ENCODE results near the gene MCC. TPM values are rescaled to one million over a fixed set of nuclear protein-coding genes. Genes with fewer than 3 reads are reported as not detected.

Gene MCC
- total RNA-seq, 2 donors from 2014 or later: 164 to 187 TPM

- H3K4me3 Mint-ChIP-seq: no peak overlapping the region
- peaks cover 15% of the 10 kb centered on the region for H3K4me1 Mint-ChIP-seq
- DNase-seq: no peak
- H3K9me3 Mint-ChIP-seq: no peaks in the 10 kb centered on the region
- Histone ChIP-seq H3K4me1 (ENCODE audit: control insufficient read depth, insufficient read depth, low read length) (no peaks in the 10 kb centered on the region), H3K9me3 (ENCODE audit: control insufficient read depth, low read length) (no peaks in the 10 kb centered on the region), H3K9ac (ENCODE audit: extremely low read depth, low read length, poor library complexity, severe bottlenecking) (no peak overlapping the region), H3K36me3 (ENCODE audit: control insufficient read depth, insufficient read depth, low read length) (peaks cover 65% of the 10 kb centered on the region), H3K27ac (ENCODE audit: low read depth, low read length) (no peak overlapping the region), H3K4me3 (ENCODE audit: low read length) (no peak overlapping the region), H3K27me3 (ENCODE audit: control insufficient read depth, insufficient read depth, low read length, poor library complexity, severe bottlenecking) (no peaks in the 10 kb centered on the region)
- H3K27me3 Mint-ChIP-seq (ENCODE audit: insufficient read depth): no peaks in the 10 kb centered on the region
- 97 to 100% methylated on average over 2 to 4 of the region's 4 CpGs for WGBS, 2 experiments (ENCODE audit: insufficient coverage in 1 of 2, insufficient read length in 1 of 2)
- TF ChIP-seq CTCF (conservative IDR thresholded peaks at IDR 0.05): no peak
- H3K27ac Mint-ChIP-seq: no peak overlapping the region
- H3K36me3 Mint-ChIP-seq (ENCODE audit: low read depth): peaks cover 47% of the 10 kb centered on the region
Measured at GRCh38 chr5:112986224-112986623, 502.0 kb downstream of the MCC start.

- peaks cover 28% of the 10 kb centered on the region for H3K36me3 Mint-ChIP-seq (ENCODE audit: low read depth)
- Histone ChIP-seq H3K4me1 (ENCODE audit: control insufficient read depth, insufficient read depth, low read length) (no peaks in the 10 kb centered on the region), H3K27ac (ENCODE audit: low read depth, low read length) (no peak overlapping the region), H3K9me3 (ENCODE audit: control insufficient read depth, low read length) (no peaks in the 10 kb centered on the region), H3K9ac (ENCODE audit: extremely low read depth, low read length, poor library complexity, severe bottlenecking) (no peak overlapping the region), H3K27me3 (ENCODE audit: control insufficient read depth, insufficient read depth, low read length, poor library complexity, severe bottlenecking) (no peaks in the 10 kb centered on the region), H3K36me3 (ENCODE audit: control insufficient read depth, insufficient read depth, low read length) (peaks cover 50% of the 10 kb centered on the region), H3K4me3 (ENCODE audit: low read length) (no peak overlapping the region)
- no peaks in the 10 kb centered on the region for H3K9me3 Mint-ChIP-seq
- no peaks in the 10 kb centered on the region for H3K27me3 Mint-ChIP-seq (ENCODE audit: insufficient read depth)
- no peak overlapping the region for H3K27ac Mint-ChIP-seq
- WGBS, 2 experiments (ENCODE audit: insufficient coverage in 1 of 2, insufficient read length in 1 of 2): 83 to 86% methylated on average over 2 of the region's 2 CpGs
- no peak for DNase-seq
- no peak overlapping the region for H3K4me3 Mint-ChIP-seq
- TF ChIP-seq CTCF (conservative IDR thresholded peaks at IDR 0.05): no peak
- peaks cover 21% of the 10 kb centered on the region for H3K4me1 Mint-ChIP-seq
Measured at GRCh38 chr5:112983363-112983762, 504.9 kb downstream of the MCC start.

GRCh38 chr5:112979723-112980122 lies 508.5 kb downstream of the MCC start:
- peak overlapping the region; percentile 94 for H3K4me3 Mint-ChIP-seq
- peaks cover 28% of the 10 kb centered on the region for H3K4me1 Mint-ChIP-seq

More at GRCh38 chr5:112979723-112980122, 508.5 kb downstream of the MCC start:
- Histone ChIP-seq H3K4me1 (ENCODE audit: control insufficient read depth, insufficient read depth, low read length) (no peaks in the 10 kb centered on the region), H3K36me3 (ENCODE audit: control insufficient read depth, insufficient read depth, low read length) (peaks cover 34% of the 10 kb centered on the region), H3K4me3 (ENCODE audit: low read length) (peak overlapping the region; percentile 98), H3K27ac (ENCODE audit: low read depth, low read length) (no peak overlapping the region), H3K27me3 (ENCODE audit: control insufficient read depth, insufficient read depth, low read length, poor library complexity, severe bottlenecking) (no peaks in the 10 kb centered on the region), H3K9me3 (ENCODE audit: control insufficient read depth, low read length) (no peaks in the 10 kb centered on the region), H3K9ac (ENCODE audit: extremely low read depth, low read length, poor library complexity, severe bottlenecking) (no peak overlapping the region)
- no peak for DNase-seq
- no peak for TF ChIP-seq CTCF (conservative IDR thresholded peaks at IDR 0.05)
- WGBS, 2 experiments (ENCODE audit: insufficient coverage in 1 of 2, insufficient read length in 1 of 2): 93 to 96% methylated on average over 3 of the region's 3 CpGs
- no peaks in the 10 kb centered on the region for H3K27me3 Mint-ChIP-seq (ENCODE audit: insufficient read depth)
- H3K27ac Mint-ChIP-seq: no peak overlapping the region
- H3K9me3 Mint-ChIP-seq: no peaks in the 10 kb centered on the region
- peaks cover 19% of the 10 kb centered on the region for H3K36me3 Mint-ChIP-seq (ENCODE audit: low read depth)
